ENCODE measurements around the gene SYNPO2.

The SYNPO2 gene

DNA sequence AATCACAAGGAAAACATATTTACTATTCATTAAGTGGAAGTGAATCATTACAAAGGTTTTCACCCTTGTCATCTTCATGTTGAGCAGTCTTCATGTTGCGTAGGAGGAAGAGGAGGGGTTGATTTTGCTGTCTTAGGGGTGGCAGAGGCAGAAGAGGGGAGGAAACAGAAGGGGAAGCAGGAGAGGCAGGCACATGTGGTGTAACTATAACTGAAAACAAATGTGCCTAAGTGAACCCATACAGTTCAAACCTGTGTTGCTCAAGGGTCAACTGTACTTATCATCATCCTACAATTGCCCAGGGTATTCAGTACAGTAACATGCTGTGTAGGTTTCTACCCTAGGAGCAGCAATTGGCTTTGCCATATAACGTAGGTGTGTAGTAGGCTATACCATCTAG is 47.2 kb downstream of the SYNPO2 start:
- no peak for DNase-seq (ENCODE audit: low read depth, low spot score)
- CTCF ChIA-PET: no interaction called here
- TF ChIP-seq, protein P1, sequence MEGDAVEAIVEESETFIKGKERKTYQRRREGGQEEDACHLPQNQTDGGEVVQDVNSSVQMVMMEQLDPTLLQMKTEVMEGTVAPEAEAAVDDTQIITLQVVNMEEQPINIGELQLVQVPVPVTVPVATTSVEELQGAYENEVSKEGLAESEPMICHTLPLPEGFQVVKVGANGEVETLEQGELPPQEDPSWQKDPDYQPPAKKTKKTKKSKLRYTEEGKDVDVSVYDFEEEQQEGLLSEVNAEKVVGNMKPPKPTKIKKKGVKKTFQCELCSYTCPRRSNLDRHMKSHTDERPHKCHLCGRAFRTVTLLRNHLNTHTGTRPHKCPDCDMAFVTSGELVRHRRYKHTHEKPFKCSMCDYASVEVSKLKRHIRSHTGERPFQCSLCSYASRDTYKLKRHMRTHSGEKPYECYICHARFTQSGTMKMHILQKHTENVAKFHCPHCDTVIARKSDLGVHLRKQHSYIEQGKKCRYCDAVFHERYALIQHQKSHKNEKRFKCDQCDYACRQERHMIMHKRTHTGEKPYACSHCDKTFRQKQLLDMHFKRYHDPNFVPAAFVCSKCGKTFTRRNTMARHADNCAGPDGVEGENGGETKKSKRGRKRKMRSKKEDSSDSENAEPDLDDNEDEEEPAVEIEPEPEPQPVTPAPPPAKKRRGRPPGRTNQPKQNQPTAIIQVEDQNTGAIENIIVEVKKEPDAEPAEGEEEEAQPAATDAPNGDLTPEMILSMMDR (IDR thresholded peaks at IDR 0.05; ENCODE audit: insufficient read depth, low read length, missing control alignments): no peak
- POLR2A ChIA-PET: no interaction called here
- no peak overlapping the region for H3K4me3 ChIP-seq (ENCODE audit: low read depth, low read length)

- POLR2A ChIA-PET: no interaction called here
- no peak overlapping the region for H3K4me3 ChIP-seq (ENCODE audit: low read depth, low read length)
- CTCF ChIA-PET: no interaction called here
- DNase-seq (ENCODE audit: low read depth, low spot score): no peak
- TF ChIP-seq, protein P1 (IDR thresholded peaks at IDR 0.05; ENCODE audit: insufficient read depth, low read length, missing control alignments): no peak
Observed at GRCh38 chr4:118936406-118936805, 47.8 kb downstream of the SYNPO2 start.

GRCh38 chr4:118939169-118939783 is 50.6 kb downstream of the SYNPO2 start:
- no peak overlapping the region for H3K4me3 ChIP-seq (ENCODE audit: low read depth, low read length)
- no peak for DNase-seq (ENCODE audit: low read depth, low spot score)
- ChIA-PET POLR2A (no interaction called here), CTCF (interaction anchor here (0.8 to 1.5 kb wide), 2 partner anchors 14 to 256 kb away, joined by 3 to 4 read pairs; no protein-coding TSS in a partner anchor)
- TF ChIP-seq, protein P1 (IDR thresholded peaks at IDR 0.05; ENCODE audit: insufficient read depth, low read length, missing control alignments): no peak

DNA sequence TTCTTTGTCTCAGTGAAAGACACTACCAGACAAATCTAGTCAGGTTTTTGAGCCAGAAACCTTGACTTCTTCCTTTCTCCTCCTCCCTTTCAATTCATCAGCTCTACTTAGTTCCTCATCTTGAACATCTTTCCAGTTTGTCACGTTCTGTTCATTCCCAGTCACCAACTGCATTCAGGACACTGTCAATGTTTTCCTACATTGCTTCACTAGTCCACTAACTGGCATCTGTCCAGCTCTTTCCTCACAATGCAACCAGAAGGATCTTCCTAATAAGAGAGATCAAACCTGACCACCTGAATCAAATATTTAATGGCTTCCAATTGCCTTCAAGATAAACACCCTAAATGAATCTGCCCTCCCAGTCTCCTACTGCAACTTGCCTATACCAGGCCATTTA is 52.5 kb downstream of the SYNPO2 start:
- CTCF ChIA-PET: interaction anchor here (2.7 kb wide), 1 partner anchor 13 kb away, joined by 8 read pairs; no protein-coding TSS in a partner anchor
- POLR2A ChIA-PET: no interaction called here

GRCh38 chr4:118941799-118942198 is 53.1 kb downstream of the SYNPO2 start:
- POLR2A ChIA-PET: no interaction called here
- H3K4me3 ChIP-seq (ENCODE audit: low read depth, low read length): no peak overlapping the region
- CTCF ChIA-PET: interaction anchor here (2.7 kb wide), 1 partner anchor 12 kb away, joined by 8 read pairs; no protein-coding TSS in a partner anchor
- DNase-seq (ENCODE audit: low read depth, low spot score): no peak
- TF ChIP-seq, protein P1 (IDR thresholded peaks at IDR 0.05; ENCODE audit: insufficient read depth, low read length, missing control alignments): no peak

More for the DNA sequence above, 52.5 kb downstream of the SYNPO2 start:
- no peak overlapping the region for H3K4me3 ChIP-seq (ENCODE audit: low read depth, low read length)
- TF ChIP-seq, protein P1 (IDR thresholded peaks at IDR 0.05; ENCODE audit: insufficient read depth, low read length, missing control alignments): no peak
- DNase-seq (ENCODE audit: low read depth, low spot score): no peak

GRCh38 chr4:118942465-118942864 is 53.8 kb downstream of the SYNPO2 start:
- POLR2A ChIA-PET: no interaction called here
- CTCF ChIA-PET: interaction anchor here (2.7 kb wide), 1 partner anchor 11 kb away, joined by 8 read pairs; no protein-coding TSS in a partner anchor
- no peak overlapping the region for H3K4me3 ChIP-seq (ENCODE audit: low read depth, low read length)
- TF ChIP-seq, protein P1 (IDR thresholded peaks at IDR 0.05; ENCODE audit: insufficient read depth, low read length, missing control alignments): no peak
- no peak for DNase-seq (ENCODE audit: low read depth, low spot score)
